H9 (cell line): ENCODE results near the gene TTC28. TPM values are rescaled to one million over a fixed set of nuclear protein-coding genes. Genes with fewer than 3 reads are reported as not detected.

Source experiments
- DNase-seq: peaks from one replicate; pipeline ENCODE4 v3.0.0-alpha.2; 2017
- H2AFZ ChIP-seq: one replicate; pipeline ENCODE4 v1.6.1; 2013; ENCODE audit warnings: mild to moderate bottlenecking, low read length, control low read depth, moderate library complexity
- H2AK5ac ChIP-seq: 2 replicates; pipeline ENCODE4 v1.6.1; 2013; ENCODE audit warnings: low read length, control low read depth, mixed read lengths; ENCODE audit not compliant: insufficient read length
- H2BK120ac ChIP-seq: one replicate; pipeline ENCODE4 v1.6.1; 2013; ENCODE audit warnings: low read depth, mild to moderate bottlenecking, low read length, control low read depth, inconsistent platforms; ENCODE audit not compliant: poor library complexity, severe bottlenecking
- H2BK12ac ChIP-seq: 2 replicates; pipeline ENCODE4 v1.6.1; 2013; ENCODE audit warnings: low read length, control low read depth, mixed read lengths, low read depth; ENCODE audit not compliant: insufficient read length
- H2BK15ac ChIP-seq: 2 replicates; pipeline ENCODE4 v1.6.1; 2013; ENCODE audit warnings: low read depth, low read length, control low read depth
- H2BK20ac ChIP-seq: one replicate; pipeline ENCODE4 v1.6.1; 2013; ENCODE audit warnings: low read depth, mild to moderate bottlenecking, low read length, control low read depth, inconsistent platforms; ENCODE audit not compliant: poor library complexity, severe bottlenecking
- H2BK5ac ChIP-seq: 2 replicates; pipeline ENCODE4 v1.6.1; 2013; ENCODE audit warnings: low read length, control low read depth, mixed read lengths; ENCODE audit not compliant: insufficient read length
- H3K14ac ChIP-seq: 2 replicates; pipeline ENCODE4 v1.6.1; 2013; ENCODE audit warnings: low read length, control low read depth; ENCODE audit not compliant: insufficient read depth
- H3K18ac ChIP-seq: 2 replicates; pipeline ENCODE4 v1.6.1; 2013; ENCODE audit warnings: low read depth, mild to moderate bottlenecking, mixed read lengths, low read length, control low read depth; ENCODE audit not compliant: insufficient read length
- H3K23ac ChIP-seq: 2 replicates; pipeline ENCODE4 v1.6.1; 2013; ENCODE audit warnings: low read length, control low read depth, mixed read lengths, low read depth; ENCODE audit not compliant: insufficient read length
- H3K23me2 ChIP-seq: 2 replicates; pipeline ENCODE4 v1.6.1; 2013; ENCODE audit warnings: low read depth, mild to moderate bottlenecking, mixed read lengths, low read length, control low read depth; ENCODE audit not compliant: insufficient read length, poor library complexity, severe bottlenecking
- H3K27ac ChIP-seq: 2 replicates; pipeline ENCODE4 v1.5.1; 2013; ENCODE audit warnings: low read length, control low read depth, mixed read lengths, low read depth; ENCODE audit not compliant: insufficient read length
- H3K27me3 ChIP-seq: 2 replicates; pipeline ENCODE4 v1.6.1; 2013; ENCODE audit warnings: low read length, control low read depth, inconsistent platforms; ENCODE audit not compliant: insufficient read depth
- H3K4ac ChIP-seq: 2 replicates; pipeline ENCODE4 v1.6.1; 2013; ENCODE audit warnings: low read depth, mild to moderate bottlenecking, control low read depth, inconsistent platforms, low read length, moderate library complexity
- H3K4me1 ChIP-seq: 2 replicates; pipeline ENCODE4 v1.6.1; 2013; ENCODE audit warnings: low read length, control low read depth, inconsistent platforms; ENCODE audit not compliant: insufficient read depth
- H3K4me2 ChIP-seq: 2 replicates; pipeline ENCODE4 v1.6.1; 2013; ENCODE audit warnings: low read length, control low read depth, mixed read lengths; ENCODE audit not compliant: insufficient read length, insufficient read depth
- H3K56ac ChIP-seq: 2 replicates; pipeline ENCODE4 v1.6.1; 2013; ENCODE audit warnings: low read depth, mild to moderate bottlenecking, mixed read lengths, low read length, control low read depth; ENCODE audit not compliant: insufficient read length
- H3K79me1 ChIP-seq: 2 replicates; pipeline ENCODE4 v1.6.1; 2013; ENCODE audit warnings: low read depth, mild to moderate bottlenecking, moderate library complexity, low read length, control low read depth, inconsistent platforms; ENCODE audit not compliant: insufficient read depth, poor library complexity, severe bottlenecking
- H3K79me2 ChIP-seq: 2 replicates; pipeline ENCODE4 v1.6.1; 2013; ENCODE audit warnings: low read length, control low read depth, inconsistent platforms; ENCODE audit not compliant: insufficient read depth
- H3K9ac ChIP-seq: 2 replicates; pipeline ENCODE4 v1.6.1; 2013; ENCODE audit warnings: low read length, control low read depth, mixed read lengths; ENCODE audit not compliant: insufficient read length; ENCODE audit errors: extremely low read depth
- H3K9me3 ChIP-seq: one replicate; pipeline ENCODE4 v1.6.1; 2013; ENCODE audit warnings: low read depth, low read length, inconsistent platforms; ENCODE audit not compliant: control insufficient read depth
- H3T11ph ChIP-seq: one replicate; pipeline ENCODE4 v1.6.1; 2013; ENCODE audit warnings: mild to moderate bottlenecking, low read length, control low read depth, inconsistent platforms
- H4K20me1 ChIP-seq: one replicate; pipeline ENCODE4 v1.6.1; 2013; ENCODE audit not compliant: control insufficient read depth, insufficient read length, insufficient read depth
- H4K5ac ChIP-seq: 2 replicates; pipeline ENCODE4 v1.6.1; 2013; ENCODE audit warnings: low read depth, mild to moderate bottlenecking, mixed read lengths, low read length, control low read depth; ENCODE audit not compliant: insufficient read length
- H4K8ac ChIP-seq: replicated peaks from 2 replicates; pipeline ENCODE4 v1.6.1; 2013; ENCODE audit warnings: low read length, control low read depth, mixed read lengths, low read depth; ENCODE audit not compliant: insufficient read length
- H4K91ac ChIP-seq: 2 replicates; pipeline ENCODE4 v1.6.1; 2013; ENCODE audit warnings: low read depth, mild to moderate bottlenecking, moderate library complexity, mixed read lengths, low read length, control low read depth; ENCODE audit not compliant: insufficient read length
- H3K27ac Mint-ChIP-seq, 3 experiments: 2 replicates in 2 of 3; 3 replicates in 1 of 3; pipeline ENCODE4 v1.8.0; 2020 to 2021; ENCODE audit warnings: mixed read lengths in 3 of 3, mild to moderate bottlenecking in 1 of 3, moderate library complexity in 1 of 3
- H3K27me3 Mint-ChIP-seq: 2 replicates; pipeline ENCODE4 v1.8.0; 2021; ENCODE audit warnings: low read depth, mild to moderate bottlenecking, moderate library complexity, mixed read lengths
- H3K36me3 Mint-ChIP-seq, 3 experiments: 2 replicates in 2 of 3; 3 replicates in 1 of 3; pipeline ENCODE4 v1.8.0; 2020 to 2021; ENCODE audit warnings: low read depth in 3 of 3, mixed read lengths in 3 of 3; ENCODE audit not compliant: insufficient read depth in 1 of 3
- H3K4me1 Mint-ChIP-seq, 2 experiments: 2 replicates each; pipeline ENCODE4 v1.8.0; 2020; ENCODE audit warnings: mixed read lengths in 2 of 2
- H3K4me3 Mint-ChIP-seq, 2 experiments: 2 replicates in 1 of 2; 3 replicates in 1 of 2; pipeline ENCODE4 v1.8.0; 2020 to 2021; ENCODE audit warnings: mild to moderate bottlenecking in 2 of 2, mixed read lengths in 2 of 2, moderate library complexity in 1 of 2
- H3K9me3 Mint-ChIP-seq, 2 experiments: 2 replicates in 1 of 2; 3 replicates in 1 of 2; pipeline ENCODE4 v1.8.0; 2020; ENCODE audit warnings: mild to moderate bottlenecking in 2 of 2, mixed read lengths in 2 of 2, moderate library complexity in 1 of 2
- CTCF ChIP-seq: fragments of 200-600 bp; sonication (generic); conservative IDR thresholded peaks from 3 replicates; pipeline ENCODE4 v1.8.0; 2021; ENCODE audit warnings: antibody characterized with exemption, mild to moderate bottlenecking
- WGBS: extraction: QIAGEN DNeasy Blood & Tissue Kit; methylation state at CpG from one replicate; pipeline ENCODE4 v1.1.7; 2013; ENCODE audit warnings: missing lambda C conversion rate, low lambda C conversion rate, mixed read lengths; ENCODE audit not compliant: insufficient read length; ENCODE audit errors: extremely low coverage; 5-methylcytosine and 5-hydroxymethylcytosine counted together
- total RNA-seq: library from RNA; stranded (reverse); gene quantifications from 2 replicates; pipeline ENCODE4 v1.2.1, GENCODE V29; 2021

The TTC28 gene
- total RNA-seq, 1 experiment from 2014 or later = 13.6 TPM

GRCh38 chr22:28111501-28112189, 568.0 kb downstream of the TTC28 start:
- Histone ChIP-seq H3K9ac (no peak overlapping the region), H3K79me2 (no peaks in the 10 kb centered on the region), H2BK20ac (no peak overlapping the region), H3K4ac (no peak overlapping the region), H3K79me1 (no peaks in the 10 kb centered on the region), H2BK5ac (no peak overlapping the region), H3T11ph (no peak overlapping the region), H3K56ac (no peak overlapping the region), H3K18ac (no peak overlapping the region), H2BK15ac (no peak overlapping the region), H3K14ac (no peak overlapping the region), H4K5ac (no peak overlapping the region), H2AK5ac (no peak overlapping the region), H3K9me3 (no peaks in the 10 kb centered on the region), H2BK120ac (no peak overlapping the region), H3K4me2 (no peak overlapping the region), H3K27ac (no peak overlapping the region), H4K91ac (no peak overlapping the region), H3K23ac (no peak overlapping the region), H3K4me1 (peaks cover 7% of the 10 kb centered on the region; the same call in 1 of the 2 replicates), H4K20me1 (no peaks in the 10 kb centered on the region), H3K23me2 (no peaks in the 10 kb centered on the region), H4K8ac (no peak overlapping the region), H2BK12ac (no peak overlapping the region), H2AFZ (no peak overlapping the region), H3K27me3 (no peaks in the 10 kb centered on the region)
- no peaks in the 10 kb centered on the region; the same call in none of the 2 replicates for H3K27me3 Mint-ChIP-seq
- no peak overlapping the region; a peak in 1 of 7 replicates for H3K27ac Mint-ChIP-seq
- H3K36me3 Mint-ChIP-seq = no peaks in the 10 kb centered on the region; a peak in 1 of 7 replicates
- DNase-seq = no peak
- TF ChIP-seq CTCF = no peak
- peaks cover 32 to 35% of the 10 kb centered on the region in 2 experiments for H3K4me1 Mint-ChIP-seq
- H3K4me3 Mint-ChIP-seq = no peak overlapping the region
- no CpG with 5 or more reads among the region's 3 CpGs for WGBS
- H3K9me3 Mint-ChIP-seq = no peaks in the 10 kb centered on the region
